ENCODE data around the gene ELSPBP1. TPM values are rescaled to one million over a fixed set of nuclear protein-coding genes. Genes with fewer than 3 reads are reported as not detected.
"Not testable (repeated sequence)": the region's sequence is repeated elsewhere in the genome, so short reads cannot be mapped to it uniquely, and the experiment has no call there.

The ELSPBP1 gene
- total and polyA plus RNA-seq, 2 donors (not counting 1 experiment from before 2014, with no cell fraction given), result not detected

DNA sequence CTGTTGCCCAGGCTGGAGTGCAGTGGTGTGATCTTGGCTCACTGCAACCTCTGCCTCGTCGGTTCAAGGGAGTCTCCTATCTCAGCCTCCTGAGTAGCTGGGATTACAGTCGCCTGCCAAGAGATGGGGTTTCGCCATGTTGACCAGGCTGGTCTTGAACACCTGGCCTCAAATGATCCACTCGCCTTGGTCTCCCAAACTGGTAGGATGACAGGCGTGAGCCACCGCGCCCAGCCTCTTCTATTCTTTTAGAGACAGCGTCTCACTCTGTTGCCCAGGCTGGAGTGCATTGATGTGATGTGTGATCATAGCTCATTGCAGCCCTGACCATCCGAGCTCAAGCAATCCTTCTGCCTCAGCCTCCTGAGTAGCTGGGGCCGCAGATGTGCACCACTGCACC lies 38.5 kb upstream of the ELSPBP1 start:
- CTCF ChIA-PET, DNase-seq: not testable (repeated sequence)
- WGBS (ENCODE audit: insufficient coverage), result 95% methylated on average over 6 of the region's 11 CpGs

DNA sequence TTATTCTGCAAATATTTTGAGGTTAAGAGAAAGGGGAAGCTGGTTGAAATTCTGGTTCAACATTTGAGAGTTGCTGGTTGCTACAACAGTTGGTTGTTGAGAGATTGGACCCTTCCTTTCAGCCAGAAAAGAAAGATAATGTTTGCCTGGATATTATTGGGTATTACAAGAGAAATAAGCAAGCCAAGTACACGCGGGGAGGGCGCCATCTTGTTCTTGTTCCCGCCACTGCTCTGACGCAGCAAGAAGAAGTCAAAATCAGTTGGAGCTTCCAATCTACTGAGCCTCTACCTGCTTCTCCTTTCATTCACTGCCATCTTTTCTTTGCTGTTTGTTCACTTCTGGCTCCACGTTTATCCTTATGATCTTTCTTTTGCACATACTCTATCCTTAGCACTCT lies 20.9 kb upstream of the ELSPBP1 start:
- ATAC-seq (ENCODE audit: low read depth), result no peak
- TF ChIP-seq EZH2 (IDR thresholded peaks at IDR 0.05; ENCODE audit: borderline replicate concordance, insufficient read depth, low read depth, low read length, poor library complexity, severe bottlenecking), result no peak
- TF ChIP-seq, protein P1, sequence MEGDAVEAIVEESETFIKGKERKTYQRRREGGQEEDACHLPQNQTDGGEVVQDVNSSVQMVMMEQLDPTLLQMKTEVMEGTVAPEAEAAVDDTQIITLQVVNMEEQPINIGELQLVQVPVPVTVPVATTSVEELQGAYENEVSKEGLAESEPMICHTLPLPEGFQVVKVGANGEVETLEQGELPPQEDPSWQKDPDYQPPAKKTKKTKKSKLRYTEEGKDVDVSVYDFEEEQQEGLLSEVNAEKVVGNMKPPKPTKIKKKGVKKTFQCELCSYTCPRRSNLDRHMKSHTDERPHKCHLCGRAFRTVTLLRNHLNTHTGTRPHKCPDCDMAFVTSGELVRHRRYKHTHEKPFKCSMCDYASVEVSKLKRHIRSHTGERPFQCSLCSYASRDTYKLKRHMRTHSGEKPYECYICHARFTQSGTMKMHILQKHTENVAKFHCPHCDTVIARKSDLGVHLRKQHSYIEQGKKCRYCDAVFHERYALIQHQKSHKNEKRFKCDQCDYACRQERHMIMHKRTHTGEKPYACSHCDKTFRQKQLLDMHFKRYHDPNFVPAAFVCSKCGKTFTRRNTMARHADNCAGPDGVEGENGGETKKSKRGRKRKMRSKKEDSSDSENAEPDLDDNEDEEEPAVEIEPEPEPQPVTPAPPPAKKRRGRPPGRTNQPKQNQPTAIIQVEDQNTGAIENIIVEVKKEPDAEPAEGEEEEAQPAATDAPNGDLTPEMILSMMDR (IDR thresholded peaks at IDR 0.05), result no peak
- no peaks in the 10 kb centered on the region for H3K4me1 ChIP-seq (ENCODE audit: control insufficient read depth in 2 of 2, insufficient read depth in 2 of 2, low read length in 2 of 2)
- POLR2A ChIA-PET, result no interaction called here
- H3K27ac ChIP-seq (ENCODE audit: low read length in 2 of 2), result no peak overlapping the region
- peaks cover 0 to 6% (median 0%) of the 10 kb centered on the region in 3 donors for H3K9me3 ChIP-seq (ENCODE audit: control extremely low read depth in 1 of 3, control insufficient read depth in 2 of 3, insufficient read depth in 1 of 3, low read length in 2 of 3)
- no peaks in the 10 kb centered on the region for H4K20me1 ChIP-seq (ENCODE audit: control insufficient read depth, insufficient read depth, low read length, poor library complexity, severe bottlenecking)
- no peak overlapping the region for H3K4me3 ChIP-seq (ENCODE audit: control extremely low read depth in 1 of 5, extremely low read depth in 1 of 5, insufficient read depth in 1 of 5, low read depth in 2 of 5, low read length in 4 of 5)
- no peak overlapping the region for H3K27ac Mint-ChIP-seq
- H3K4me3 Mint-ChIP-seq, result no peak overlapping the region
- H3K27me3 Mint-ChIP-seq, result peaks cover 43% of the 10 kb centered on the region
- H3K4me2 ChIP-seq (replicated peaks; ENCODE audit: low read depth, low read length, poor library complexity, severe bottlenecking), result no peak overlapping the region
- DNase-seq, result no peak
- CTCF ChIA-PET, result interaction anchor here (1.0 kb wide), 1 partner anchor 8 kb away, joined by 3 read pairs; no protein-coding TSS in a partner anchor
- no peaks in the 10 kb centered on the region for H3K36me3 ChIP-seq (replicated peaks in 1 of 2; ENCODE audit: control extremely low read depth in 1 of 2, control insufficient read depth in 1 of 2, extremely low read depth in 1 of 2, insufficient read depth in 2 of 2, low read length in 1 of 2)
- no peaks in the 10 kb centered on the region for H3K4me1 Mint-ChIP-seq
- 83% methylated on average over 5 of the region's 6 CpGs for WGBS (ENCODE audit: insufficient coverage)
- H3K9ac ChIP-seq (ENCODE audit: low read length), result no peak overlapping the region
- no peak overlapping the region for H2AFZ ChIP-seq (ENCODE audit: insufficient read depth, low read depth, low read length, poor library complexity, severe bottlenecking)
- no peaks in the 10 kb centered on the region for H3K9me3 Mint-ChIP-seq (ENCODE audit: insufficient read depth)
- H3K79me2 ChIP-seq (ENCODE audit: control insufficient read depth, insufficient read depth, low read length), result no peaks in the 10 kb centered on the region
- intact Hi-C loops (cut with micrococcal nuclease), result no loop called here
- peaks cover 0 to 13% (median 2%) of the 10 kb centered on the region in 4 experiments for H3K27me3 ChIP-seq (replicated peaks in 1 of 4; ENCODE audit: control extremely low read depth in 1 of 4, control insufficient read depth in 3 of 4, insufficient read depth in 4 of 4, low read length in 3 of 4)

More for the DNA sequence above, 38.5 kb upstream of the ELSPBP1 start:
- H3K79me2 ChIP-seq (ENCODE audit: control insufficient read depth, insufficient read depth, low read length); H3K4me3 ChIP-seq (ENCODE audit: control extremely low read depth in 1 of 5, extremely low read depth in 1 of 5, insufficient read depth in 1 of 5, low read depth in 2 of 5, low read length in 4 of 5); H3K9me3 ChIP-seq (ENCODE audit: control extremely low read depth in 1 of 3, control insufficient read depth in 2 of 3, insufficient read depth in 1 of 3, low read length in 2 of 3); H3K36me3 ChIP-seq (replicated peaks in 1 of 2; ENCODE audit: control extremely low read depth in 1 of 2, control insufficient read depth in 1 of 2, extremely low read depth in 1 of 2, insufficient read depth in 2 of 2, low read length in 1 of 2); H3K4me1 Mint-ChIP-seq; H3K9me3 Mint-ChIP-seq (ENCODE audit: insufficient read depth); H3K9ac ChIP-seq (ENCODE audit: low read length); H2AFZ ChIP-seq (ENCODE audit: insufficient read depth, low read depth, low read length, poor library complexity, severe bottlenecking); H3K4me1 ChIP-seq (ENCODE audit: control insufficient read depth in 2 of 2, insufficient read depth in 2 of 2, low read length in 2 of 2); H3K27ac ChIP-seq (ENCODE audit: low read length in 2 of 2); H4K20me1 ChIP-seq (ENCODE audit: control insufficient read depth, insufficient read depth, low read length, poor library complexity, severe bottlenecking); H3K27ac Mint-ChIP-seq; H3K4me2 ChIP-seq (replicated peaks; ENCODE audit: low read depth, low read length, poor library complexity, severe bottlenecking); H3K27me3 ChIP-seq (replicated peaks in 1 of 4; ENCODE audit: control extremely low read depth in 1 of 4, control insufficient read depth in 3 of 4, insufficient read depth in 4 of 4, low read length in 3 of 4); H3K27me3 Mint-ChIP-seq; intact Hi-C loops (cut with micrococcal nuclease); ATAC-seq (ENCODE audit: low read depth); POLR2A ChIA-PET; H3K4me3 Mint-ChIP-seq: not testable (repeated sequence)

Data from B cell (primary cell).